GM10847 (cell line): ENCODE data around the gene CAPZB.

ENCODE experiments used
- POLR2A ChIP-seq: IDR thresholded peaks from 2 replicates; pipeline ENCODE4 v1.6.1; 2011; ENCODE audit not compliant: insufficient read length; ENCODE audit errors: extremely low read depth

The CAPZB gene

GRCh38 chr1:19445417-19446342 is 39.7 kb downstream of the CAPZB start:
- TF ChIP-seq POLR2A, result no peak

GRCh38 chr1:19444296-19445021 is 40.9 kb downstream of the CAPZB start:
- no peak for TF ChIP-seq POLR2A

GRCh38 chr1:19443326-19443725 is 42.0 kb downstream of the CAPZB start:
- TF ChIP-seq POLR2A, result no peak

GRCh38 chr1:19442154-19443096 is 42.9 kb downstream of the CAPZB start:
- TF ChIP-seq POLR2A, result no peak

GRCh38 chr1:19441048-19441780 is 44.1 kb downstream of the CAPZB start:
- TF ChIP-seq POLR2A, result no peak

GRCh38 chr1:19439464-19440171 is 45.7 kb downstream of the CAPZB start:
- no peak for TF ChIP-seq POLR2A

- no peak for TF ChIP-seq POLR2A
Measured at GRCh38 chr1:19438516-19439195, 46.7 kb downstream of the CAPZB start.

GRCh38 chr1:19437891-19438294 is 47.4 kb downstream of the CAPZB start:
- no peak for TF ChIP-seq POLR2A

- no peak for TF ChIP-seq POLR2A
Measured at GRCh38 chr1:19436716-19437476, 48.4 kb downstream of the CAPZB start.

GRCh38 chr1:19435851-19436455 is 49.4 kb downstream of the CAPZB start:
- no peak for TF ChIP-seq POLR2A

GRCh38 chr1:19435181-19435580 is 50.2 kb downstream of the CAPZB start:
- TF ChIP-seq POLR2A, result no peak

- TF ChIP-seq POLR2A, result no peak
Measured at GRCh38 chr1:19433719-19433998, 51.7 kb downstream of the CAPZB start.
